Kidney epithelial cell (primary cell): ENCODE measurements around the gene SLC35F3. TPM values are rescaled to one million over a fixed set of nuclear protein-coding genes. Genes with fewer than 3 reads are reported as not detected.

Experiments
- DNase-seq: peaks from one replicate; pipeline ENCODE4 v3.0.0-alpha.2; 2010; ENCODE audit warnings: low read depth
- H3K27me3 ChIP-seq: 2 replicates; pipeline ENCODE4 v1.6.0; 2011; ENCODE audit warnings: low read length; ENCODE audit not compliant: control insufficient read depth, insufficient read depth
- H3K36me3 ChIP-seq: 2 replicates; pipeline ENCODE4 v1.5.1; 2011; ENCODE audit warnings: low read length; ENCODE audit not compliant: control insufficient read depth, insufficient read depth
- H3K4me3 ChIP-seq: 2 replicates; pipeline ENCODE4 v1.5.1; 2011; ENCODE audit warnings: low read depth, mild to moderate bottlenecking, control low read depth, low read length
- CTCF ChIP-seq: IDR thresholded peaks from 2 replicates; pipeline ENCODE4 v1.5.1; 2011; ENCODE audit warnings: mild to moderate bottlenecking, moderate library complexity, low read length, control low read depth, inconsistent platforms; ENCODE audit not compliant: insufficient read depth, poor library complexity, severe bottlenecking
- total RNA-seq: library from RNA; depleted of rRNA; stranded (reverse); fragments of >200 nt; gene quantifications from 2 replicates; pipeline ENCODE4 v1.2.3, GENCODE V29; 2015

The SLC35F3 gene
- total RNA-seq, 1 donor from 2014 or later = 1.1 TPM

GRCh38 chr1:234361102-234361603 is 456.7 kb downstream of the SLC35F3 start:
- DNase-seq = no peak

DNA sequence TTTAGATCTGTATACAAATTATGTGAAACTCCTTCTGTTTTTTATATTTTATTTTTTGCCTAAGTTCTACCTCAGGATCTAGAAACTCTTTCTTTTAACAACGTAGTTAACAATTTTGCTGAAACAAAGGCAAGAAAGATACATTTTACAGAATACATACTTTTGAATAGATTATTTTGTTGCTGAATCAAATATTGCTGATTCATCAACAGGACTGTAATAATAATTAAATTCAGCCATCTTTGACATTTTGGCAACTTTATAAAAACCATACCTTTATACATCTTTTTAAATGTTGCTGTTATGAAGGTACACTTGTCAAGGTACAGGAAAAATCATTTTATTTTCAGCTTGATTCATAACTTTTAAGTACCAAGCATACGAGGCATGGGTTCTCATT is 458.1 kb downstream of the SLC35F3 start:
- no peaks in the 10 kb centered on the region for H3K36me3 ChIP-seq
- TF ChIP-seq CTCF = no peak
- H3K27me3 ChIP-seq = no peaks in the 10 kb centered on the region
- no peak for DNase-seq
- H3K4me3 ChIP-seq = no peak overlapping the region

More at GRCh38 chr1:234361102-234361603, 456.7 kb downstream of the SLC35F3 start:
- Histone ChIP-seq H3K4me3 (no peak overlapping the region), H3K27me3 (no peaks in the 10 kb centered on the region), H3K36me3 (no peaks in the 10 kb centered on the region)
- no peak for TF ChIP-seq CTCF

GRCh38 chr1:234368320-234369032 is 464.0 kb downstream of the SLC35F3 start:
- no peak for DNase-seq
- no peaks in the 10 kb centered on the region for H3K27me3 ChIP-seq
- H3K4me3 ChIP-seq = no peak overlapping the region
- no peaks in the 10 kb centered on the region for H3K36me3 ChIP-seq
- TF ChIP-seq CTCF = no peak

GRCh38 chr1:234369033-234369430 is 464.6 kb downstream of the SLC35F3 start:
- TF ChIP-seq CTCF = no peak
- Histone ChIP-seq H3K36me3 (no peaks in the 10 kb centered on the region), H3K4me3 (no peak overlapping the region), H3K27me3 (no peaks in the 10 kb centered on the region)
- DNase-seq = no peak

DNA sequence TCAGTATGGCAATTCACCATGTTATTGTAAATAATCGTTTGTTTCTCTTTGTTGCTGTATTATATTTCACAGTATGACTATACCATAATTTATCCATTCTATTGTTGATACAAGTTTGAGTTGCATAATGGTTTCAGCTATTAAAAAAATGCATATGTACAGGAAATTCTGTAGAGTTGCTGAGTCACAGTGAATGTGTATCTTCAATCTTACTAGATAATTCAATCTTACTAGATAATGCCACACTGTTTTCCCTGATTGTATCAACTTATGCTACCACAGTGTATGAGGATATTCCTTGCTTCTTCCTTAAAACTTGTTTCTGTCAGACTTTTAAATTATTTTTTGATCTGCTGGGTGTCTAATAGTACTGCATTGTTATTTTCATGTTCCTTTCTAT is 465.3 kb downstream of the SLC35F3 start:
- no peak for TF ChIP-seq CTCF
- DNase-seq = no peak
- Histone ChIP-seq H3K4me3 (no peak overlapping the region), H3K36me3 (no peaks in the 10 kb centered on the region), H3K27me3 (no peaks in the 10 kb centered on the region)

DNA sequence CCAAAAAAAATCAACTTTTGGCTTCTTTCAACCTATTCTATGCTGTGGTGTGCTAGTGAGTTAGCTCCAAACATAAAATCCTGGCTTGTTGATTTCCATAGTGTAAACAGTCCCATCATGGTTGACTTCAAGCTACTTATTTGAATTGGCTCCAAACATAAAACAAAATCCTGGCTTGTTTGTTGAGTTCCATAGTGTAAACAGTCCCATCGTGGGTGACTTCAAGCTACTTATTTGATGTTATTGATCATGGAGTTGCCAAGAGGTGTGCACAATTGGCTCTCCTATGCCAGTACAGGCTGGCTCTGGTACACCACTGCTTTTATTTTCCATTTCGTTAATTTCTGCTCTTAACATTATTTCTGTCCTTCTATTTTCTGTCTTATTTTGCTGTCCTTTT is 466.9 kb downstream of the SLC35F3 start:
- peaks cover 1% of the 10 kb centered on the region for H3K36me3 ChIP-seq
- no peak for TF ChIP-seq CTCF
- H3K27me3 ChIP-seq = no peaks in the 10 kb centered on the region
- no peak for DNase-seq
- no peak overlapping the region for H3K4me3 ChIP-seq
